A549 (cell line): ENCODE results near the gene FKBP1A. TPM values are rescaled to one million over a fixed set of nuclear protein-coding genes. Genes with fewer than 3 reads are reported as not detected.

Source experiments
- ATAC-seq, 2 experiments: fragments of 200-7000 bp in 1 of 2; fragments of >200 bp in 1 of 2; cut with Nextera tagmentation in 1 of 2; cut with Tn5 transposase in 1 of 2; 3 replicates each; pipeline versions ENCODE4 v1.8.0 to v1.9.1; 2018 to 2020; ENCODE audit warnings: mild to moderate bottlenecking in 1 of 2, moderate library complexity in 1 of 2
- CTCF ChIA-PET: fragments of 300-600 bp; sonication (Branson Sonifier 250); formaldehyde crosslinking; extraction: SDS; loops from one replicate; lab custom pipeline; 2021; ENCODE audit warnings: antibody characterized with exemption, inconsistent platforms; lab: Yijun Ruan, JAX
- POLR2A ChIA-PET: fragments of 350-600 bp; formaldehyde crosslinking; extraction: SDS; loops from one replicate; lab custom pipeline; 2021; ENCODE audit warnings: antibody characterized with exemption, inconsistent platforms; lab: Yijun Ruan, JAX
- DNase-seq, 2 experiments: peaks; one replicate each; pipeline versions ENCODE4 v3.0.0 to v3.0.0-alpha.2; 2011 to 2016; ENCODE audit warnings: low read depth in 1 of 2, low spot score in 1 of 2
- FAIRE-seq: peaks from 2 replicates; lab custom pipeline; 2011; peaks lifted over from hg19 to GRCh38; lab: Jason Lieb, UNC
- H3K27ac ChIP-seq, 2 experiments: fragments of >200 bp; sonication (Bioruptor Twin); formaldehyde crosslinking; 3 replicates each; pipeline ENCODE4 v1.5.1; 2016 to 2017
- H3K4me1 ChIP-seq: fragments of >200 bp; sonication (Bioruptor Twin); formaldehyde crosslinking; 3 replicates; pipeline ENCODE4 v1.6.1; 2016
- H3K4me2 ChIP-seq: fragments of >200 bp; sonication (Bioruptor Twin); formaldehyde crosslinking; 3 replicates; pipeline ENCODE4 v1.6.1; 2016
- H3K4me3 ChIP-seq: fragments of >200 bp; sonication (Bioruptor Twin); formaldehyde crosslinking; 3 replicates; pipeline ENCODE4 v1.5.1; 2016
- H3K9me3 ChIP-seq: fragments of >200 bp; sonication (Bioruptor Twin); formaldehyde crosslinking; 3 replicates; pipeline ENCODE4 v1.6.1; 2016
- CEBPB ChIP-seq, 2 experiments: fragments of >200 bp in 1 of 2; sonication (Bioruptor Twin) in 1 of 2; formaldehyde crosslinking in 1 of 2; IDR thresholded peaks; 2 replicates each; pipeline ENCODE4 v1.6.1; 2012 to 2016
- CTCF ChIP-seq: fragments of >200 bp; sonication (Bioruptor Twin); formaldehyde crosslinking; IDR thresholded peaks from 3 replicates; pipeline ENCODE4 v1.5.1; 2016
- EHF ChIP-seq: fragments of 250-450 bp; sonication (Bioruptor Pico); IDR thresholded peaks from 2 replicates; pipeline ENCODE4 v1.5.0; 2020; ENCODE audit warnings: mild to moderate bottlenecking
- ESRRA ChIP-seq: fragments of 150-350 bp; IDR thresholded peaks from 2 replicates; pipeline ENCODE4 v1.6.1; 2014; ENCODE audit warnings: mild to moderate bottlenecking, low read length, borderline replicate concordance
- FOXS1 ChIP-seq: fragments of 250-450 bp; sonication (Bioruptor Pico); IDR thresholded peaks from 2 replicates; pipeline ENCODE4 v1.5.0; 2020; ENCODE audit warnings: mild to moderate bottlenecking, moderate library complexity
- GATA3 ChIP-seq: IDR thresholded peaks from 2 replicates; pipeline ENCODE4 v1.6.1; 2012; ENCODE audit warnings: borderline replicate concordance
- HMGXB4 ChIP-seq: fragments of 250-450 bp; sonication (Bioruptor Pico); IDR thresholded peaks from 2 replicates; pipeline ENCODE4 v1.5.0; 2021; ENCODE audit warnings: mild to moderate bottlenecking, moderate library complexity, borderline replicate concordance
- JUN ChIP-seq, 2 experiments: fragments of >200 bp; sonication (Bioruptor Twin); formaldehyde crosslinking; IDR thresholded peaks; 2 replicates in 1 of 2; 3 replicates in 1 of 2; pipeline ENCODE4 v1.6.1; 2016 to 2017
- MAFK ChIP-seq: fragments of 450-650 bp; IDR thresholded peaks from 2 replicates; pipeline ENCODE4 v1.6.1; 2014; ENCODE audit not compliant: partially characterized antibody
- MAZ ChIP-seq: fragments of 150-350 bp; IDR thresholded peaks from 2 replicates; pipeline ENCODE4 v1.6.1; 2014; ENCODE audit warnings: antibody characterized with exemption, low read depth, low read length, borderline replicate concordance
- NPAS2 ChIP-seq: fragments of 250-450 bp; sonication (Bioruptor Pico); IDR thresholded peaks from 2 replicates; pipeline ENCODE4 v1.8.0; 2022; ENCODE audit warnings: mild to moderate bottlenecking, moderate library complexity, borderline replicate concordance
- PHF8 ChIP-seq: fragments of 200-600 bp; sonication (generic); IDR thresholded peaks from 2 replicates; pipeline ENCODE4 v1.6.1; 2016; ENCODE audit warnings: low read depth, mild to moderate bottlenecking, antibody characterized with exemption, moderate library complexity, borderline replicate concordance
- RAD21 ChIP-seq, 2 experiments: fragments of >200 bp in 1 of 2; sonication (Bioruptor Twin) in 1 of 2; formaldehyde crosslinking in 1 of 2; IDR thresholded peaks in 1 of 2; conservative IDR thresholded peaks in 1 of 2; 2 replicates in 1 of 2; 3 replicates in 1 of 2; pipeline ENCODE4 v1.6.1; 2012 to 2018; ENCODE audit warnings: inconsistent platforms in 1 of 2
- RFX5 ChIP-seq: fragments of 450-650 bp; IDR thresholded peaks from 2 replicates; pipeline ENCODE4 v1.7.1; 2014; ENCODE audit warnings: antibody characterized with exemption, mild to moderate bottlenecking, moderate library complexity
- SMC3 ChIP-seq: fragments of >200 bp; sonication (Bioruptor Twin); formaldehyde crosslinking; IDR thresholded peaks from 3 replicates; pipeline ENCODE4 v1.6.1; 2018; ENCODE audit warnings: inconsistent platforms
- ZFP36 ChIP-seq: fragments of 450-650 bp; IDR thresholded peaks from 2 replicates; pipeline ENCODE4 v1.6.1; 2014; ENCODE audit warnings: borderline replicate concordance; ENCODE audit not compliant: partially characterized antibody
- ZNF302 ChIP-seq: fragments of 250-450 bp; sonication (Bioruptor Pico); IDR thresholded peaks from 2 replicates; pipeline ENCODE4 v1.9.0; 2021; ENCODE audit warnings: inconsistent platforms, mild to moderate bottlenecking, moderate library complexity
- WGBS: methylation state at CpG from one replicate; pipeline ENCODE4 v1.1.6; 2017; ENCODE audit errors: missing lambda C conversion rate; 5-methylcytosine and 5-hydroxymethylcytosine counted together
- polyA plus RNA-seq, 4 experiments: library from polyadenylated mRNA; depleted of rRNA in 3 of 4; stranded (reverse); fragments of >200 nt; fragmentation: RNase III in 1 of 4; extraction: RNeasy Plus Mini Kit Qiagen cat#74134 plus additional on column Dnase treatment in 1 of 4; gene quantifications; 2 replicates in 3 of 4; 3 replicates in 1 of 4; pipeline ENCODE4 v1.2.3, GENCODE V29; 2011 to 2017

FKBP1A gene
- polyA plus RNA-seq, 2 of the 4 experiments (the other 2 are of a cell fraction) = 385 to 535 TPM

GRCh38 chr20:1437235-1437904 is 44.5 kb upstream of the FKBP1A start:
- peak; percentile 68 to 83; a peak in 4 of 6 replicates for ATAC-seq
- TF ChIP-seq CTCF = peak; percentile 96
- TF ChIP-seq GATA3 = no peak
- TF ChIP-seq RAD21 (conservative IDR thresholded peaks at IDR 0.05 in 1 of 2, IDR thresholded peaks at IDR 0.05 in 1 of 2) = peak; percentile 86 to 90
- no peak for TF ChIP-seq ZNF302 (CRISPR knock-in tag)
- TF ChIP-seq SMC3 = peak; percentile 89
- 24% methylated on average over 5 of the region's 5 CpGs for WGBS

GRCh38 chr20:1436263-1436662 is 43.4 kb upstream of the FKBP1A start:
- ChIA-PET CTCF (interaction anchor here (1.0 to 8.4 kb wide), 21 partner anchors 12 to 320 kb away, joined by 3 to 139 read pairs (median 6); partner anchors contain the start of genes NSFL1C and SDCBP2), POLR2A (no interaction called here)
- TF ChIP-seq NPAS2 = no peak
- no peak for TF ChIP-seq MAZ
- no peak for TF ChIP-seq FOXS1 (CRISPR knock-in tag)
- no peak for TF ChIP-seq CTCF
- ATAC-seq (no peak), FAIRE-seq (no peak), DNase-seq (no peak)
- Histone ChIP-seq H3K27ac (no peak overlapping the region), H3K4me1 (no peaks in the 10 kb centered on the region), H3K9me3 (no peaks in the 10 kb centered on the region), H3K4me3 (no peak overlapping the region), H3K4me2 (no peak overlapping the region)
- 80% methylated on average over 8 of the region's 8 CpGs for WGBS

More at GRCh38 chr20:1437235-1437904, 44.5 kb upstream of the FKBP1A start:
- ChIA-PET POLR2A (no interaction called here), CTCF (interaction anchor here (0.6 to 8.4 kb wide), 40 partner anchors 13 to 885 kb away, joined by 3 to 139 read pairs (median 4); partner anchors contain the start of genes NSFL1C, RAD21L1 and SDCBP2)
- no peak overlapping the region for H3K4me2 ChIP-seq
- no peak overlapping the region for H3K4me3 ChIP-seq
- H3K4me1 ChIP-seq = no peaks in the 10 kb centered on the region
- FAIRE-seq (peak; percentile 78), DNase-seq (peak; percentile 85 to 91)
- H3K9me3 ChIP-seq = no peaks in the 10 kb centered on the region
- H3K27ac ChIP-seq = no peak overlapping the region

GRCh38 chr20:1435337-1435699 is 42.5 kb upstream of the FKBP1A start:
- no peak overlapping the region for H3K4me2 ChIP-seq
- ATAC-seq (no peak), DNase-seq (no peak), FAIRE-seq (no peak)
- ChIA-PET POLR2A (no interaction called here), CTCF (interaction anchor here (0.7 to 8.4 kb wide), 12 partner anchors 11 to 319 kb away, joined by 3 to 139 read pairs (median 4); partner anchors contain the start of genes FKBP1A and NSFL1C)
- no peak overlapping the region for H3K27ac ChIP-seq
- no peaks in the 10 kb centered on the region for H3K9me3 ChIP-seq
- no peaks in the 10 kb centered on the region for H3K4me1 ChIP-seq
- no peak overlapping the region for H3K4me3 ChIP-seq
- no peak for TF ChIP-seq CEBPB (IDR thresholded peaks at IDR 0.05)
- TF ChIP-seq JUN (IDR thresholded peaks at IDR 0.05) = no peak
- TF ChIP-seq ZFP36 = no peak
- TF ChIP-seq ESRRA = no peak

GRCh38 chr20:1434571-1435336 is 41.9 kb upstream of the FKBP1A start:
- WGBS = 78% methylated on average over 2 of the region's 2 CpGs
- H3K9me3 ChIP-seq = no peaks in the 10 kb centered on the region
- no peak overlapping the region for H3K4me2 ChIP-seq
- H3K4me1 ChIP-seq = no peaks in the 10 kb centered on the region
- ChIA-PET POLR2A (no interaction called here), CTCF (interaction anchor here (0.8 to 8.4 kb wide), 9 partner anchors 10 to 228 kb away, joined by 3 to 139 read pairs (median 5); partner anchors contain the start of genes FKBP1A and NSFL1C)
- no peak for ATAC-seq
- no peak for DNase-seq
- no peak overlapping the region for H3K27ac ChIP-seq
- no peak for FAIRE-seq
- TF ChIP-seq RFX5 = no peak
- no peak for TF ChIP-seq EHF (CRISPR knock-in tag)
- TF ChIP-seq CEBPB (IDR thresholded peaks at IDR 0.05) = no peak
- TF ChIP-seq PHF8 = no peak
- no peak for TF ChIP-seq HMGXB4 (CRISPR knock-in tag)
- no peak for TF ChIP-seq MAFK
- no peak overlapping the region for H3K4me3 ChIP-seq
